Measurements from ENCODE around the gene CYP2C18.
A peak's percentile ranks its signal among the peaks of the same experiment; 100 is the strongest.
"Not testable (repeated sequence)": the region's sequence is repeated elsewhere in the genome, so short reads cannot be mapped to it uniquely, and the experiment has no call there.

CYP2C18 gene

DNA sequence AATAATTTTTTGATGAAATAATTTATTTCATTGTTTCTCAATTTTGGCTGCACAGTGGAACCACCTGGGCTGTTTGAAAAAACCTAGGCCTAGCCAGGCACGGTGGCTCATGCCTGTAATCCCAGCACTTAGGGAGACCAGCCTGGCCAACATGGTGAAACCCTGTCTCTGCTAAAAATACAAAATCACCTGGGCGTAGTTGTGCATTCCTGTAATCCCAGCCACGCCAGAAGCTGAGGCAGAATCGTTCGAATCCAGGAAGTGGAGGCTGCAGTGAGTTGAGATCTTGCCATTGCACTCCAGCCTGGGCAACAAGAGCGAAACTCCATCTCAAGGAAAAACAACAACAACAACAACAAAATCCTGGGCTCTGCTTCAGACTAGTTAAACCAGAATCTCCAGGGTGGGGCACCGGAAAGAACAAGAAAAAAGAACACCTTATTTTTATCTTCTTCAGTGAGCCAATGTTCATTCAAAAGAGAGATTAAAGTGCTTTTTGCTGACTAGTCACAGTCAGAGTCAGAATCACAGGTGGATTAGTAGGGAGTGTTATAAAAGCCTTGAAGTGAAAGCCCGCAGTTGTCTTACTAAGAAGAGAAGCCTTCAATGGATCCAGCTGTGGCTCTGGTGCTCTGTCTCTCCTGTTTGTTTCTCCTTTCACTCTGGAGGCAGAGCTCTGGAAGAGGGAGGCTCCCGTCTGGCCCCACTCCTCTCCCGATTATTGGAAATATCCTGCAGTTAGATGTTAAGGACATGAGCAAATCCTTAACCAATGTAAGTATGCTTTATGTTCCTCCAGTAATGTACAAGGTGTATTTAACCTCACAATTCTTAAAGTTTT lies at the start of gene CYP2C18:
Gene CYP2C18, plus strand, starts transcription at position 516 of the 841 bp plus-strand sequence. Its CDS starts 91 bp downstream, at position 607.
- Histone ChIP-seq H3F3A (ENCODE audit: low read depth) (no peaks in the 10 kb centered on the region), H3K9me2 (replicated peaks; ENCODE audit: low read depth, low read length) (no peaks in the 10 kb centered on the region), H3K4me1 (ENCODE audit: insufficient read depth, low read length, poor library complexity, severe bottlenecking) (no peaks in the 10 kb centered on the region), H3K79me2 (ENCODE audit: insufficient read depth, low read length) (no peaks in the 10 kb centered on the region), H3K4me2 (ENCODE audit: low read depth, low read length, poor library complexity, severe bottlenecking) (no peak within 1 kb of the TSS), H2AFZ (ENCODE audit: low read length) (no peak within 1 kb of the TSS), H3K9ac (ENCODE audit: low read depth, low read length, poor library complexity, severe bottlenecking) (no peak within 1 kb of the TSS), H4K20me1 (ENCODE audit: insufficient read depth, low read length, poor library complexity, severe bottlenecking) (no peaks in the 10 kb centered on the region), H3K9me3 (ENCODE audit: insufficient read depth, low read depth, low read length) (no peaks in the 10 kb centered on the region), H3K27me3 (ENCODE audit: insufficient read depth, low read length, poor library complexity, severe bottlenecking) (no peaks in the 10 kb centered on the region), H3K4me3 (ENCODE audit: low read length, poor library complexity, severe bottlenecking) (no peak within 1 kb of the TSS), H3K36me3 (ENCODE audit: insufficient read depth, low read length) (no peaks in the 10 kb centered on the region)
- TF ChIP-seq, protein P1, sequence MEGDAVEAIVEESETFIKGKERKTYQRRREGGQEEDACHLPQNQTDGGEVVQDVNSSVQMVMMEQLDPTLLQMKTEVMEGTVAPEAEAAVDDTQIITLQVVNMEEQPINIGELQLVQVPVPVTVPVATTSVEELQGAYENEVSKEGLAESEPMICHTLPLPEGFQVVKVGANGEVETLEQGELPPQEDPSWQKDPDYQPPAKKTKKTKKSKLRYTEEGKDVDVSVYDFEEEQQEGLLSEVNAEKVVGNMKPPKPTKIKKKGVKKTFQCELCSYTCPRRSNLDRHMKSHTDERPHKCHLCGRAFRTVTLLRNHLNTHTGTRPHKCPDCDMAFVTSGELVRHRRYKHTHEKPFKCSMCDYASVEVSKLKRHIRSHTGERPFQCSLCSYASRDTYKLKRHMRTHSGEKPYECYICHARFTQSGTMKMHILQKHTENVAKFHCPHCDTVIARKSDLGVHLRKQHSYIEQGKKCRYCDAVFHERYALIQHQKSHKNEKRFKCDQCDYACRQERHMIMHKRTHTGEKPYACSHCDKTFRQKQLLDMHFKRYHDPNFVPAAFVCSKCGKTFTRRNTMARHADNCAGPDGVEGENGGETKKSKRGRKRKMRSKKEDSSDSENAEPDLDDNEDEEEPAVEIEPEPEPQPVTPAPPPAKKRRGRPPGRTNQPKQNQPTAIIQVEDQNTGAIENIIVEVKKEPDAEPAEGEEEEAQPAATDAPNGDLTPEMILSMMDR (conservative IDR thresholded peaks at IDR 0.05; ENCODE audit: low read length) = no peak
- no peak for TF ChIP-seq EZH2phosphoT487 (IDR thresholded peaks at IDR 0.05; ENCODE audit: borderline replicate concordance)

DNA sequence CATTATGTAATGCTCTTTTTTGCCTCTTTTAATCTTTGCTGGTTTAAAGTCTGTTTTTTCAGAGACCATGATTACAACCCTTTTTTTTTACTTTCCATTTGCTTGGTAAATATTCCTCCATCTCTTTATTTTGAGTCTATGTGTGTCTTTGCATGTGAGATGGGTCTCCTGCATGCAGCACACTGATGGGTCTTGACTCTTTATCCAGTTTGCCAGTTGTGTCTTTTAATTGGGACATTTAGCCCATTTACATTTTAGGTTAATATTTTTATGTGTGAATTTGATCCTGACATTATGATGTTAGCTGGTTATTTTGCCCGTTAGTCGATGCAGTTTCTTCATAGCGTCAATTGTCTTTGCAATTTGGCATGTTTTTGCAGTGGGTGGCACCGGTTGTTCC lies 45.4 kb upstream of the CYP2C18 start:
- not testable (repeated sequence) for H3K79me2 ChIP-seq (ENCODE audit: insufficient read depth, low read length); H3K4me2 ChIP-seq (ENCODE audit: low read depth, low read length, poor library complexity, severe bottlenecking); H3K9ac ChIP-seq (ENCODE audit: low read depth, low read length, poor library complexity, severe bottlenecking); H4K20me1 ChIP-seq (ENCODE audit: insufficient read depth, low read length, poor library complexity, severe bottlenecking); H3K36me3 ChIP-seq (ENCODE audit: insufficient read depth, low read length); H3K4me3 ChIP-seq (ENCODE audit: low read length, poor library complexity, severe bottlenecking); H3K9me3 ChIP-seq (ENCODE audit: insufficient read depth, low read depth, low read length); H2AFZ ChIP-seq (ENCODE audit: low read length); H3K4me1 ChIP-seq (ENCODE audit: insufficient read depth, low read length, poor library complexity, severe bottlenecking); H3K27me3 ChIP-seq (ENCODE audit: insufficient read depth, low read length, poor library complexity, severe bottlenecking); H3K9me2 ChIP-seq (replicated peaks; ENCODE audit: low read depth, low read length); H3F3A ChIP-seq (ENCODE audit: low read depth)

DNA sequence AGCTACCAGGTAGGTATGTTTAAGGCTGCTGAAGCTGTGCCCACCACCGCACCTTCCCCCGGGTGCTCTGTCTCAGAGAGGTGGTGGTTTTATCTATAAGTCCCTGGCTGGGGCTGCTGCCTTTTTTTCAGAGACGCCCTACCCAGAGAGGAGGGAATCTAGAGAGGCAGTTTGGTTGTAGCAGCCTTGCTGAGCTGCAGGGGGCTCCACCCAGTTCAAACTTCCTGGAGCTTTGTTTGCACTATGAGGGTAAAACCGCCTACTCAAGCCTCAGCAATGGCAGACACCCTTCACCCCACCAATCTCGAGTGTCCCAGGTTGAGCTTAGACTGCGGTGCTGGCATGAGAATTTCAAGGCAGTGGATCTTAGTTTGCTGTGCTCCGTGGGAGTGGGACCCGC lies 43.6 kb upstream of the CYP2C18 start:
- Histone ChIP-seq H3K9ac (ENCODE audit: low read depth, low read length, poor library complexity, severe bottlenecking) (no peak overlapping the region), H2AFZ (ENCODE audit: low read length) (no peak overlapping the region), H3K9me2 (replicated peaks; ENCODE audit: low read depth, low read length) (no peaks in the 10 kb centered on the region), H3K9me3 (ENCODE audit: insufficient read depth, low read depth, low read length) (no peaks in the 10 kb centered on the region; the same call in 1 of the 2 replicates), H3F3A (ENCODE audit: low read depth) (no peaks in the 10 kb centered on the region), H4K20me1 (ENCODE audit: insufficient read depth, low read length, poor library complexity, severe bottlenecking) (no peaks in the 10 kb centered on the region), H3K79me2 (ENCODE audit: insufficient read depth, low read length) (no peaks in the 10 kb centered on the region), H3K4me2 (ENCODE audit: low read depth, low read length, poor library complexity, severe bottlenecking) (no peak overlapping the region), H3K4me3 (ENCODE audit: low read length, poor library complexity, severe bottlenecking) (no peak overlapping the region), H3K36me3 (ENCODE audit: insufficient read depth, low read length) (no peaks in the 10 kb centered on the region), H3K27me3 (ENCODE audit: insufficient read depth, low read length, poor library complexity, severe bottlenecking) (no peaks in the 10 kb centered on the region), H3K4me1 (ENCODE audit: insufficient read depth, low read length, poor library complexity, severe bottlenecking) (no peaks in the 10 kb centered on the region)
- no peak for TF ChIP-seq EZH2phosphoT487 (IDR thresholded peaks at IDR 0.05; ENCODE audit: borderline replicate concordance)
- TF ChIP-seq, protein P1 (conservative IDR thresholded peaks at IDR 0.05; ENCODE audit: low read length) = peak; percentile 15; the same call in 1 of the 2 replicates

DNA sequence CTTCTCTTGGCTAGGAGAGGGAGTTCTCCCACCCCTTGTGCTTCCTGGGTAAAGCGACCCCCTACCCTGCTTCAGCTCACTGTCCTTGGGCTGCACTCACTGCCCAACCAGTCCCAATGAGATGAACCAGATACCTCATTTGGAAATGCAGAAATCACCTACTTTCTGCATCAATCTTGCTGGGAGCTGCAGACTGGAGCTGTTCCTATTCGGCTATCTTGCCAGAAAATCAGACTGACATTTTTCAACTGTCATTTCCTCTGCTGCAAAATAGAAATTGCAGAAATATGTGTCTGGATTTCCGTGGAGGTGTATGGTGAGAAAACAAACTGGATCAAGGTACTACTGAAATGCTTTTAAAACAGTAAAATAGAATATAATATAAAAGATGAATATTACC lies 43.0 kb upstream of the CYP2C18 start:
- TF ChIP-seq, protein P1 (conservative IDR thresholded peaks at IDR 0.05; ENCODE audit: low read length) = no peak
- TF ChIP-seq EZH2phosphoT487 (IDR thresholded peaks at IDR 0.05; ENCODE audit: borderline replicate concordance) = no peak
- no peaks in the 10 kb centered on the region for H4K20me1 ChIP-seq (ENCODE audit: insufficient read depth, low read length, poor library complexity, severe bottlenecking)
- no peaks in the 10 kb centered on the region for H3F3A ChIP-seq (ENCODE audit: low read depth)

More for the DNA sequence above, 43.0 kb upstream of the CYP2C18 start:
- H3K4me2 ChIP-seq (ENCODE audit: low read depth, low read length, poor library complexity, severe bottlenecking) = no peak overlapping the region
- H3K9me2 ChIP-seq (replicated peaks; ENCODE audit: low read depth, low read length) = no peaks in the 10 kb centered on the region
- H3K4me3 ChIP-seq (ENCODE audit: low read length, poor library complexity, severe bottlenecking) = no peak overlapping the region
- no peak overlapping the region for H2AFZ ChIP-seq (ENCODE audit: low read length)
- no peaks in the 10 kb centered on the region for H3K36me3 ChIP-seq (ENCODE audit: insufficient read depth, low read length)
- no peak overlapping the region for H3K9ac ChIP-seq (ENCODE audit: low read depth, low read length, poor library complexity, severe bottlenecking)
- no peaks in the 10 kb centered on the region for H3K79me2 ChIP-seq (ENCODE audit: insufficient read depth, low read length)
- H3K27me3 ChIP-seq (ENCODE audit: insufficient read depth, low read length, poor library complexity, severe bottlenecking) = no peaks in the 10 kb centered on the region
- H3K4me1 ChIP-seq (ENCODE audit: insufficient read depth, low read length, poor library complexity, severe bottlenecking) = no peaks in the 10 kb centered on the region
- no peaks in the 10 kb centered on the region; the same call in 1 of the 2 replicates for H3K9me3 ChIP-seq (ENCODE audit: insufficient read depth, low read depth, low read length)
